ENCODE results near the gene PYGM.

The PYGM gene

DNA sequence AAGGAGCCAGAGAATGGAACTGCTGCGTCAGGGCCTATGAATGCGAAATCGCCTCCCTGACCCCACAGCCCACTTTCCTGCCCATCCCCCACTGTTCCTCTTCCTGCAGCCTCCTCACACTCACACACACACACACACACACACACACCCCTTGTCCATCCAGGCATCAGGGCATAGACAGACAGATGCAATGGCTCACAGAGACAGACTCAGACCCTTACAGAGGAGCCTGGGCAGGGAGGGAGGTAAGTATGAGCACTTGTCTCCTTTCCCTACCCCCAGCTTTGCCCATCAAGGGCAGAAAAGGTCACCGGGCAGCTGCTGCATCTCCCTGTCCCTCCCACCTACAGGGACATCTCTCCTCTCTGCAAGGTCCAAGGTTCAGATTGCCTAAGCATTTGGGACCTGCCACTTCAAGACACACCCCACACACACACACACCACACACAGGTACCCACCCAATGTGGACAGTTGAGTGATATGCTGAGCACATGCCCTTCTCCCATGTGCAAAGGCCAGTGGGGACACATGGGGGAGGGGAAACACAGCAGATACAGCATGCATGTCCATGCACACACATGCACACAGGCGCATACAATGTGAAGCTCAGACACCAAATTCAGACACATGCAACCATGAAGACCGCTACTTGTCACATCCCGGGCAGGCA, 34.8 kb downstream of the PYGM start:
- H3K9me3 ChIP-seq, result no peaks in the 10 kb centered on the region
- peaks cover 32% of the 10 kb centered on the region for H3K27me3 ChIP-seq
- H3K4me3 ChIP-seq (ENCODE audit: low read depth in 1 of 2, low read length in 1 of 2), result no peak overlapping the region

DNA sequence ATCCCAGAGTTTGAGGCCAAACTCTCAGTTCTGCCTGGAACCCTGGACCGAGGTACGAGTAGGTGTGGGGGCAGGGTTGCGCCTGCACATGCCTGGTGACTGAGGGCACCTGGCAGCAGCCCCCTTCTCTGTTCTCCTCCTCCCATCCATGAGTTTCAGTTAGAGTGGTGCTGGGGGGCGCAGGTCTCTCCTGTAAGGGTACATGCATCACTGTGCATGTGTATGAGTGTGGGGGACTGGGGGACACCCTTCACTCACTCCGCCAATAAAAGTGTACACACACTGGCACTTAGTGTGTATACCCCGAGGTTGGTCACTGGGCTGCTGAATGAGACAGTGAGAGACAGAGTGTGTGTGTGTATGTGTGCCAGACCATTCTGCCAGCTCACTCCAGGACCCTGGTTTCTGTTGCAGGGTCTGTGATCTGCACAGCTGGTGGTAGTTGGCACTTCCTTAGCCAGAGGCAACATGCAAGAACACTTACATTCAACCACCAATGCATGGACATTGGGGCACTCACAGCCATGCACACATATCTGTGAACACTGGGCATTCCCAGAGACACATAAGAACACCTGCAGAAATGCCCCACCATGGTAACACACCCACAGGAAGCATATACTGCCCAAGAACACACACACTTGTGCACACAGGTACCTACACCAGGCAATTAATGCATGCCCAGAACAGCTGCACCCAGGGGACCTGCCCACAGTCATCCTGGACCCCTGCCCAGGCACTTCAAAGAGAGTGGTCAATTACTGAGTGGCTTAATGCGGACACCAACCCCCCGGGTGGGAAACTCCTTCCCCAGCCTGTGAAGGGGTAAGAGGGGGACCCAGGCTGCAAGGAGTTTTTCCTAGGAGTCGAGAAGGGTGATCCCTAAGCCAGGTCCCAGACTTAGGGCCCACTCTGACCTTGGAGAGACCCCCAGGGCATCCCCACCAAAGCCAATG, 35.6 kb downstream of the PYGM start:
- no peaks in the 10 kb centered on the region for H3K9me3 ChIP-seq
- peaks cover 40% of the 10 kb centered on the region for H3K27me3 ChIP-seq
- TF ChIP-seq CTCF (IDR thresholded peaks at IDR 0.05), result no peak
- peaks cover 0 to 6% of the 10 kb centered on the region in 2 experiments for H3K4me1 ChIP-seq (ENCODE audit: control insufficient read depth in 1 of 2, insufficient read depth in 1 of 2, low read depth in 1 of 2, low read length in 1 of 2)
- no peak overlapping the region for H3K27ac ChIP-seq
- H3K36me3 ChIP-seq, result peaks cover 38% of the 10 kb centered on the region
- H3K4me3 ChIP-seq (ENCODE audit: low read depth in 1 of 2, low read length in 1 of 2), result peak overlapping the region; percentile 59 to 90

More for the DNA sequence above, 34.8 kb downstream of the PYGM start:
- no peak for TF ChIP-seq CTCF (IDR thresholded peaks at IDR 0.05)
- H3K36me3 ChIP-seq, result peaks cover 46% of the 10 kb centered on the region
- peaks cover 0 to 6% of the 10 kb centered on the region in 2 experiments for H3K4me1 ChIP-seq (ENCODE audit: control insufficient read depth in 1 of 2, insufficient read depth in 1 of 2, low read depth in 1 of 2, low read length in 1 of 2)
- no peak overlapping the region for H3K27ac ChIP-seq

DNA sequence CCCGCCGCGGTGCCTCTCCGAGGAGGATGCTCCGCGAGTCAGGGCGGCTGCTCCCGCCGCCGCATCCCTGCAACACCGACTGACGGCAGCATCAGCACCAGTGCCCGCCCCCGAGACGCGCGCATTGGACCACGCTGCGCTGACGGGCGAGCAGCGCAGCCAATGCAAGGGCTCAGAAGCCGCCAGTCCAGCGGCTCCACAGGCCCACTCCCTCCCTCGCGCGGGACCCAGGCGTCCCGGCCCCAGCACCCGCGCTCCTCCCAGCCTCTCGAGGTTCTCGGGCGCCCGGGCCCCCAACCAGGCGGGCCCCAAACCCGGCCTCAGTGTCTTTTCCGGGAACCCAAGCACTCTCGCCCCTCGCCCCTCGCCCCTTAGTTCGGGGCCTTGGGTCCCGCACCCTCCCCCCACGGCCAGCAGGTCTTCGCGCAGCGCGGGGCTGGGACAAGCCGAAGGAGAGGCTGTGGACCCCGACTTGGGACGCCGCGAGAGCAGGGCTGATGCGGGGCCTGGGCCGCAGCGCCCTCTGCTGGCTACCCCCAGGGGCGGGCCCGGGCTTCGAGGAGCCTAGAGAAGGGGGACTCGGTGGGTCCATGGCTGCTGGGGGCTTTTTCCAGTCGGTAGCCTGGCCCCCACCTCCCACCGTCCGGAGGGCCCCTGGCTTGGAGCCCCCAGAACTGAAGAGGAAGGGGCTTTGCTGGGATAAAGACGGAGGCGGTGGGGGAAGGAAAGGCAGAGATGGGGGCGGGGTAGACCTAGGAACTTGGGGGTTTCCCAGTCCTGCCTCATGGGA, 36.5 kb downstream of the PYGM start, which contains the start of gene NRXN2:
NRXN2 (minus strand) TSS at position 81 of the 790 bp plus-strand sequence. CDS start 9,498 bp downstream, outside the sequence.
- peak within 1 kb of the TSS; percentile 66 for H3K27ac ChIP-seq
- H3K9me3 ChIP-seq, result no peaks in the 10 kb centered on the region
- H3K4me3 ChIP-seq (ENCODE audit: low read depth in 1 of 2, low read length in 1 of 2), result peak within 1 kb of the TSS; percentile 59 to 90
- peaks cover 0 to 6% of the 10 kb centered on the region in 2 experiments for H3K4me1 ChIP-seq (ENCODE audit: control insufficient read depth in 1 of 2, insufficient read depth in 1 of 2, low read depth in 1 of 2, low read length in 1 of 2)
- peak; percentile 87 for TF ChIP-seq CTCF (IDR thresholded peaks at IDR 0.05)
- peaks cover 29% of the 10 kb centered on the region for H3K36me3 ChIP-seq
- peaks cover 49% of the 10 kb centered on the region for H3K27me3 ChIP-seq

- no peaks in the 10 kb centered on the region for H3K9me3 ChIP-seq
- peaks cover 0 to 6% of the 10 kb centered on the region in 2 experiments for H3K4me1 ChIP-seq (ENCODE audit: control insufficient read depth in 1 of 2, insufficient read depth in 1 of 2, low read depth in 1 of 2, low read length in 1 of 2)
- peaks cover 20% of the 10 kb centered on the region for H3K36me3 ChIP-seq
- H3K4me3 ChIP-seq (ENCODE audit: low read depth in 1 of 2, low read length in 1 of 2), result peak overlapping the region in 1 of 2 experiments; percentile 90
- no peak overlapping the region for H3K27ac ChIP-seq
- TF ChIP-seq CTCF (IDR thresholded peaks at IDR 0.05), result no peak
- H3K27me3 ChIP-seq, result peaks cover 58% of the 10 kb centered on the region
Observed at GRCh38 chr11:64722141-64723065, 37.4 kb downstream of the PYGM start.

Data from neutrophil (primary cell).